AG09309 (cell line): ENCODE measurements around the gene CTIF.

ENCODE experiments used
- DNase-seq: peaks from one replicate; pipeline ENCODE4 v3.0.0-alpha.2; 2010; ENCODE audit warnings: low read depth
- H3K4me3 ChIP-seq: 2 replicates; pipeline ENCODE4 v1.5.1; 2011; ENCODE audit warnings: mild to moderate bottlenecking, low read depth, low read length, moderate library complexity; ENCODE audit not compliant: control insufficient read depth
- TF ChIP-seq, protein P1 (sequence below): IDR thresholded peaks from 2 replicates; pipeline ENCODE4 v1.5.1; 2011; ENCODE audit warnings: mild to moderate bottlenecking, low read depth, low read length, inconsistent platforms; ENCODE audit not compliant: insufficient read depth, control insufficient read depth; ENCODE audit errors: missing control alignments

CTIF gene

DNA sequence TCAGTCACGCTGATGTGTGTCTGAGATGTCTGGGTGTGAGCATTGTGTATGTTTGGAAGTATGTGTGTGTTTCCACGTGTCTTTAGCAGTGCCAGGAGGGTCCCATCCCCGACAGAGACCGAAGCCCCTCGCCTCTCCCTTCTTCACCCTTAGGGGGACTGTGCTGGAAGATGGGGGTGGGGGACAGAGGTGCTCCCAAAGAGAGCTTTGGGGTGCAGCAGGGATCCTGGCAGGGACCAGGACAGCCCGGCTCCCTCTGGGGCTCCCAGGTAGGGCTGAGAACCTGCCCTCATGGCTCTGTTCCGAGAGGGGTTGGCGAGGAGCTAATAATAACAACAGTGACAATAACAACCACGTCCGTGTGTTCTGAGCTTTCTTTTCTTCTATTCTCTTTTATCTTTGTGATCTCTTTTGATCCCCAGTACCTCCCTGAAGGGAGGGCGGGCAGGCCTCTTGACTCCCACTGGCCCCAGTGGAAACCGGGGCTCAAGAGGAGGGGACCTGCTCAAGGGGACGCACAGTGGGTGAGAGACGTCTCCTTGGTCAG, 354.3 kb downstream of the CTIF start:
- TF ChIP-seq, protein P1, sequence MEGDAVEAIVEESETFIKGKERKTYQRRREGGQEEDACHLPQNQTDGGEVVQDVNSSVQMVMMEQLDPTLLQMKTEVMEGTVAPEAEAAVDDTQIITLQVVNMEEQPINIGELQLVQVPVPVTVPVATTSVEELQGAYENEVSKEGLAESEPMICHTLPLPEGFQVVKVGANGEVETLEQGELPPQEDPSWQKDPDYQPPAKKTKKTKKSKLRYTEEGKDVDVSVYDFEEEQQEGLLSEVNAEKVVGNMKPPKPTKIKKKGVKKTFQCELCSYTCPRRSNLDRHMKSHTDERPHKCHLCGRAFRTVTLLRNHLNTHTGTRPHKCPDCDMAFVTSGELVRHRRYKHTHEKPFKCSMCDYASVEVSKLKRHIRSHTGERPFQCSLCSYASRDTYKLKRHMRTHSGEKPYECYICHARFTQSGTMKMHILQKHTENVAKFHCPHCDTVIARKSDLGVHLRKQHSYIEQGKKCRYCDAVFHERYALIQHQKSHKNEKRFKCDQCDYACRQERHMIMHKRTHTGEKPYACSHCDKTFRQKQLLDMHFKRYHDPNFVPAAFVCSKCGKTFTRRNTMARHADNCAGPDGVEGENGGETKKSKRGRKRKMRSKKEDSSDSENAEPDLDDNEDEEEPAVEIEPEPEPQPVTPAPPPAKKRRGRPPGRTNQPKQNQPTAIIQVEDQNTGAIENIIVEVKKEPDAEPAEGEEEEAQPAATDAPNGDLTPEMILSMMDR: no peak
- no peak for DNase-seq
- no peak overlapping the region for H3K4me3 ChIP-seq

DNA sequence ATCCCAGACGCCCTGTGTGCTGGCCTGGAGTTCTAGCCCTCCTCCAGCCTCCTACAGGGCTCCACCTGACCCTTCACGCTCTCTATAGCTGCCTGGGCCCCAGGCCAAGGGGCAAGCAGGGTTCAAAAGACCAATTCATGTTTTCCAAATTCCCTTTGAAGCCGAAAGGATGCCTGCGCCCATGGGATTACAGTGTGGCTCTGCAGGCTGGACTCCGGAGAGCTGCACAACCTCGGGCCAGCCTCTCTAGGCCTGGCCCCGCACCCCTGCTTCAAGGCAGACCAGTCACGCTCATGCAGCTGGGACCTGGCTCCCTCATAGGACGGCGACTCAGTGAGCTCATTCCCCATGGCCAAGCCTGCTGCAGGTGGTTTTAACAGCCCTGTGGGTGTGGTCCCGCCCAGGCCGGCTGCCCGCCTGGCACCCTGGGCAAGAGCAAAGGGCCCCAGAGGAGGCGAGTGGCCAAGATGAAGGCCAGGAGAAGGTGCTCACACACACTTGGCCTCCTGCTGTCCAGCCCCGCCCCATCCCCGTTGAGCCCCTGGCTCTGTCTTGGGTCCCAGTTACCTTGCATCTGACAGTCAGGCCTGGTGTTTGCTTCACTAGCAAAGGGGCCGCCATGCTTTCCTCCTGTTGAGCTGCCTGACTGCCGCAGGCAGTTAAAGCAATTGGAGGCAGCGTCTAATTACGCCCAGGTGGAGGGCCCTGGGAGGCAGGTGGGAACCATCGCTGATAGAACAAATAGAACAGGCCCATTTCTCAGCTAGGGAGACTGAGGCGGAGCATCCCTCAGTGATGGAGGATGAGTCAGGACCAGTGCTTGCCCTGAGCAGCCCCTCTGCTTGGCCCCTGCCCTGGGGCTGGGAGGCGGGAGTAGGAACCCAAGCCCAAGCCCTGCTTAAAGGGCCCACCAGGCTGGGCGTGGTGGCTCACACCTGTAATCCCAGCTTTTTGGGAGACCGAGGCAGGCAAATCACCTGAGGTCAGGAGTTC, 355.1 kb downstream of the CTIF start:
- DNase-seq: no peak
- TF ChIP-seq, protein P1: no peak
- H3K4me3 ChIP-seq: no peak overlapping the region

DNA sequence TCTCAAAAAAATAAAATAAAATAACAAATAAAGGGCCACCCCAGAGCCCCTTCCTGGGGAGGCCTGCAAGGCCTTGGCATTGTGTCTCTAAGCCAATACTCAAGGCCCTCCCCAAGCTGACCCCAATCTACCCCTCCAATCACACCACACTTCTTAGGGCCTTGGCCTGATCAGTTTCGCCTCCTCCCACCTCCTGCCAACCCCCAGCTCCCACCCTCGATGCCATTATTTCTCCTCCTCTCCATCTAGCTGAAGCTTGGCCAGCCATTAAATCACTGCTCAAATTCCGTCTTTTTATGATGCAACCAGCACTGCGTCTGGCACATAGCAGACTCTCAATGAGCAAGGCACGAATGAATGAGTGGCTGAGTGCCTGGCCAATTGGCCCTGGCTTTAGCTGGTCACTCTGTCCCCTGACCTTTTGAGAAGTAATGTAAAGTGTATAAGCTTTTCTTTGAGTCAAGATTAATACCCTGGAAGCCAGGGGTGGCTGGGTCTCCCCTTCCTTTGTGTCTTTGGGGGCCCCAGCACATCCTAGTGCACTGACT, 356.0 kb downstream of the CTIF start:
- TF ChIP-seq, protein P1: no peak

DNA sequence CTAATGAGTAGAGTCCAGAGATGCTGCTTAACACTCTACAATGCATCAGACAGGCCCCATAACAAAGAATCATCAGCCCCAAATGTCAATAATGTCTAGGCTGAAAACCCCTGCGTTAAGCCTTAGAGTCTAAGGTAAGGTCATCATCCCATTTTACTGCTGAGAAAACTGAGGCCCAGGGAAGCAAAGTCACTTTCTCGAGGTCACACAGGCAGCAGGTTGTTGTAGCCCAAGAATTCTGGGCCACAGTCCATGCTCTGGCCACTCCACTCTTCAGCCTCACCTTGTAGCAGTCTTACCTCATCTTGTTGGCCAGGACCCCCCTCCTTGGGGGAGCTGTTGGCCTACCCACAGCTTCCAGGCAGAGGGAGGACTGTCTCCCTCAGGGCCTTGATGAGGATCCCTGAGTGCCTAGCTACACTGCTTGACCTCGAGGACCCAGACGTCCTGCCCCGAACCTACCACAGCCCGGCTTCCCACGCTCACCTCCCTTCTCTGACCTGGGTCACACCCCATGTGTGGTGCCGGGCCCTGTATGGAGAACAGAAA, 357.6 kb downstream of the CTIF start:
- H3K4me3 ChIP-seq: no peak overlapping the region
- TF ChIP-seq, protein P1: no peak
- DNase-seq: no peak

More for the DNA sequence above, 356.0 kb downstream of the CTIF start:
- H3K4me3 ChIP-seq: no peak overlapping the region
- DNase-seq: no peak

DNA sequence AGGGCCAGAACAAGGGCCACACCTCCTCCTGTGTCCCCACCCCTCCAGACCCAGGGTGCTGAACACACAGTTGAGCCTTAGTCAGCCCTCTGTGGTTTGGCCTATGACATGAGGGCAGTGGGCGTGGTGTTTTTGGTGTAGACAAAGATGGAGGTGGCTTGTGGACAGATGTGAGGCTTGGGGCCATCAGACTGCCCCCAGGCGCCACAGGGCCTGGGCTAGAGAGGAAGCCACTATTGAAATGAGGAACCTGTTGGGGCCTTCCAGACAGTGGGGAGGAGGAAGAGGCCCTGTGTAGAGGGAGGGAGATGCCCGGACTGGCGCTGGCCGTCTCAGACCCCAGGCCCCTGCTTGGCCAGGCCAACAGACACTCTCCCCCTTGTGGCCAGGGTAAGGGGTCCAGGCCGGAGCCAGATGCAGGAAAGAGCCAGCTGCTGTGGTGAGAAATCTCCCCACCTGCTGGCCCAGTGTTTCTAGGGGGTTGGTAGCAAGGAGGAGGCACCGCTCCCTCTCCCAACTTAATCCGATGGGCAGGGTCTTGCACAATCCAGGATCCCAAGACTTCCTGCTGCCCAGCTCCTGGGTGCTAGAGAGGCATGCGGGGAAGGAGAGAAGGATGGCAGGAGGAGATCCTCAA, 358.2 kb downstream of the CTIF start:
- no peak for DNase-seq
- TF ChIP-seq, protein P1: no peak
- no peak overlapping the region for H3K4me3 ChIP-seq

DNA sequence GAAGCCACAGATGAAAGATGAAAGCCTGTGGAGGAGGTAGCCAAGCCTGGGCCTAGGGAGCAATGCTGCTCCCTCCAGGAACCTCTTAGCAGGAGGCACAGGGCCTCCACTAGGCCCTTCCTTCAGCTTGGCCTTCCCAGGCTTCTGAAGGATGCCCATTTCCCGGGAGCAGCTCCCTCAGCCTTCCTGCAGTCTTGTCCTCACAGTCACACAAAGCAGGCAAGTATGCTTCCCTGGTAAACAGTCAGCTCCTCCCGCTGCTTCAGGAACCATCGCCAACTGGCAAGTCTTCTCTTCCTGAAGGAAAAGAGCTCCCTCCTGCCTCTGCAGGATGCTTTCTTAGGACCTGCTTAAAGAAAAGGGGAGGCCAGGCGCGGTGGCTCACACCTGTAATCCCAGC, 358.7 kb downstream of the CTIF start:
- H3K4me3 ChIP-seq: no peak overlapping the region
- no peak for DNase-seq
- TF ChIP-seq, protein P1: no peak
